Heart right ventricle (tissue), 16 donors: Measurements from ENCODE around the gene GTF2E1. TPM values are rescaled to one million over a fixed set of nuclear protein-coding genes. Genes with fewer than 3 reads are reported as not detected.

Experiments used
- ATAC-seq, 8 donors: fragments of 200-7000 bp; cut with Tn5 transposase; one replicate each; pipeline ENCODE4 v1.9.1; 2020; ENCODE audit warnings: mild to moderate bottlenecking in 8 of 8, moderate library complexity in 8 of 8, moderate number of reproducible peaks in 1 of 8
- DNase-seq, 2 donors: peaks; one replicate each; pipeline ENCODE4 v3.0.0-alpha.2; 2020
- H3K27ac ChIP-seq, 10 donors: fragments of 200-600 bp; sonication (generic) in 2 of 10; one replicate each; pipeline versions ENCODE4 v1.5.0 to v1.8.0; 2020 to 2022; ENCODE audit warnings: mild to moderate bottlenecking in 3 of 10
- H3K27me3 ChIP-seq, 7 donors: fragments of 200-600 bp; one replicate each; pipeline ENCODE4 v1.8.0; 2021 to 2022; ENCODE audit warnings: mild to moderate bottlenecking in 2 of 7
- H3K36me3 ChIP-seq, 9 donors: fragments of 200-600 bp; sonication (generic) in 1 of 9; one replicate each; pipeline versions ENCODE4 v1.5.0 to v1.8.0; 2020 to 2022; ENCODE audit warnings: mild to moderate bottlenecking in 2 of 9
- H3K4me1 ChIP-seq, 9 donors: fragments of 200-600 bp; sonication (generic) in 1 of 9; one replicate each; pipeline versions ENCODE4 v1.5.0 to v1.8.0; 2020 to 2022; ENCODE audit warnings: mild to moderate bottlenecking in 4 of 9
- H3K4me3 ChIP-seq, 10 donors: fragments of 200-600 bp; sonication (generic) in 2 of 10; one replicate each; pipeline versions ENCODE4 v1.5.0 to v1.8.0; 2020 to 2022; ENCODE audit warnings: mild to moderate bottlenecking in 7 of 10, moderate library complexity in 2 of 10
- H3K9me3 ChIP-seq, 11 donors: fragments of 200-600 bp in 10 of 11; sonication (generic) in 2 of 11; one replicate each; pipeline versions ENCODE4 v1.5.0 to v1.8.0; 2013 to 2022; ENCODE audit warnings: mild to moderate bottlenecking in 2 of 11, control low read depth in 1 of 11, moderate library complexity in 1 of 11
- WGBS, 2 donors: extraction: QIAGEN DNeasy Blood & Tissue Kit; methylation state at CpG; one replicate each; pipeline ENCODE4 v1.1.7; 2013; ENCODE audit warnings: inconsistent platforms in 1 of 2; 5-methylcytosine and 5-hydroxymethylcytosine counted together
- intact Hi-C, 10 donors: fragments of 100-400 bp; cut with DNase I; formaldehyde crosslinking; loops; one replicate each; pipeline versions ENCODE4 v1.11.1 to v1.14.2; 2022
- polyA plus RNA-seq, 2 donors: library from polyadenylated mRNA; stranded (reverse); fragments of 200-250 nt; gene quantifications; one replicate each; pipeline ENCODE4 v1.2.3, GENCODE V29; 2013
- total RNA-seq, 10 donors: library from RNA; stranded (reverse); fragmentation: NEBNext Ultra II Directional in 3 of 10; extraction: Animal tissue kit (Norgen Biotek cat#: 25700) in 3 of 10; gene quantifications; one replicate each; pipeline versions ENCODE4 v1.2.1 to v1.2.4, GENCODE V29; 2021 to 2023
- TF ChIP-seq, protein P1 (sequence below), 9 donors: fragments of 200-600 bp; sonication (generic) in 2 of 9; IDR thresholded peaks; one replicate each; pipeline versions ENCODE4 v1.5.0 to v1.8.0; 2021 to 2022; ENCODE audit warnings: antibody characterized with exemption in 9 of 9, mild to moderate bottlenecking in 5 of 9, moderate library complexity in 1 of 9
- donor health status: Arrhythmogenic right ventricular cardiomyopathy.
- donor health status: ischemic (EF 13 %, LVEDD 7.1; RV severe dilation, severe dysfunction).
- donor health status: healthy with polysubstance abuse.
- donor health status: DM: no; HTN: yes; CAD: no.
- donor health status: DM: no; HTN: no; CAD: no.
- donor health status: ischemic (EF 25% LVEDD 6.9; RV normal size, moderate dysfunction).
- donor health status: ischemic (EF 25% LVEDD 5.7; RV mildly dilated, moderate dysfunction).
- donor health status: healthy.
- donor health status: DM: yes; HTN: yes; CAD: no.
- donor health status: Ischemic cardiomyopathy.
- donor health status: ischemic (EF 35%, LVEDD 5.7; RV mildly dilated, moderate dysfunction).
- donor health status: nonischemic (EF 11% LVEDD 7.7; RV severe dilation, severe dysfunction).
- donor health status: DM: yes; HTN: yes; CAD: no.
- donor health status: PGD.
- donor health status: ischemic (EF 29% LVEDD 5.4; RV normal size, mild dysfunction).
- donor health status: nonischemic (EF 23%, LVEDD 6.1; RV moderate dilation, normal function).

GTF2E1 gene
- total and polyA plus RNA-seq, 12 donors: 3.7 to 16.2 (median 11.3) TPM

DNA sequence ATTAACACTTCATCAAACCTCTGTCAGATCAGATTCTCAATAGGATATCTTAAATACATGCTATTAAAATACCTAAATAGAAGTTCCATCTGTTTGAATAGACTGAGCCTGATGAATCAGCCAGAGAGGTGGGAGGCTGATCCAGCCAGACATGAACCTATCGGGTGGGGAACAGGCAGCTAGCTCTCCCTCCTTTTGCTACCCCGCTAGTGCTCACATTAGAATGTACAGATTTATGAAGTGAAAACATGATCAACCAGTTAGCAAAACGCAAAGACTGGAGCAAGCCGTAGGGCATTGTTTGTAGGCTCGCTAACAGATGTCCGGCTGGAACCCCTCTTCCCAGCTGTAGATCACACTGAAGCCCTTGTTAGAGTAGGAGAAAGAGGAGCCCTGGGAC is 54.4 kb downstream of the GTF2E1 start:
- WGBS, 2 donors: 79 to 83% methylated on average over 6 of the region's 6 CpGs
- intact Hi-C loops: loop anchor here in 8 of 10 donors (1.0 to 10.0 kb wide), 6 partner anchors 236 to 555 kb away; no protein-coding TSS in a partner anchor

DNA sequence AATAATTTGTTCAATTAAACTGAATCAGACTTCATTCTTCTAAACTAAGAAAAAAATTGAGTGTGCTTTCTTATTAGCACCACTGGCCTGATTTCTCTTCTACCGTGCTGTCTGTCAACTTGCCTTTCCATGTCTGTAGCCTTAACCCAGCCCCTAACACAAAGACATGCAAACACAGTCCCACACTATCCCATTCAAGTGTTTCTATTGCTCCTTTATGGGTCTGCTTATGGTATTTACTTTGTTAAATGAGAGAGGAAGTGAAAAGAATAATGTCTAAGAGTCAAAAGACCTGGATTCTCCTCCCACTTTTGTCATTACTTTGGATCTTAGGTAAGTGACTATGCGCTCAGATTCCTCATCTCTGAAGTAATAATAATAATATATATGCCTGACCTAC is 55.3 kb downstream of the GTF2E1 start:
- 84 to 85% methylated on average over 2 of the region's 2 CpGs for WGBS, 2 donors
- H3K36me3 ChIP-seq: no peaks in the 10 kb centered on the region
- no peaks in the 10 kb centered on the region for H3K4me1 ChIP-seq
- ATAC-seq: no peak
- intact Hi-C loops: loop anchor here in 8 of 10 donors (5.0 to 10.0 kb wide), 5 partner anchors 381 to 556 kb away; no protein-coding TSS in a partner anchor
- no peaks in the 10 kb centered on the region for H3K27me3 ChIP-seq
- TF ChIP-seq, protein P1, sequence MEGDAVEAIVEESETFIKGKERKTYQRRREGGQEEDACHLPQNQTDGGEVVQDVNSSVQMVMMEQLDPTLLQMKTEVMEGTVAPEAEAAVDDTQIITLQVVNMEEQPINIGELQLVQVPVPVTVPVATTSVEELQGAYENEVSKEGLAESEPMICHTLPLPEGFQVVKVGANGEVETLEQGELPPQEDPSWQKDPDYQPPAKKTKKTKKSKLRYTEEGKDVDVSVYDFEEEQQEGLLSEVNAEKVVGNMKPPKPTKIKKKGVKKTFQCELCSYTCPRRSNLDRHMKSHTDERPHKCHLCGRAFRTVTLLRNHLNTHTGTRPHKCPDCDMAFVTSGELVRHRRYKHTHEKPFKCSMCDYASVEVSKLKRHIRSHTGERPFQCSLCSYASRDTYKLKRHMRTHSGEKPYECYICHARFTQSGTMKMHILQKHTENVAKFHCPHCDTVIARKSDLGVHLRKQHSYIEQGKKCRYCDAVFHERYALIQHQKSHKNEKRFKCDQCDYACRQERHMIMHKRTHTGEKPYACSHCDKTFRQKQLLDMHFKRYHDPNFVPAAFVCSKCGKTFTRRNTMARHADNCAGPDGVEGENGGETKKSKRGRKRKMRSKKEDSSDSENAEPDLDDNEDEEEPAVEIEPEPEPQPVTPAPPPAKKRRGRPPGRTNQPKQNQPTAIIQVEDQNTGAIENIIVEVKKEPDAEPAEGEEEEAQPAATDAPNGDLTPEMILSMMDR (IDR thresholded peaks at IDR 0.05): no peak
- no peak overlapping the region for H3K27ac ChIP-seq
- no peak overlapping the region for H3K4me3 ChIP-seq
- no peak for DNase-seq
- H3K9me3 ChIP-seq: no peaks in the 10 kb centered on the region

More for the DNA sequence above, 54.4 kb downstream of the GTF2E1 start:
- no peaks in the 10 kb centered on the region for H3K9me3 ChIP-seq
- no peaks in the 10 kb centered on the region for H3K4me1 ChIP-seq
- no peaks in the 10 kb centered on the region for H3K27me3 ChIP-seq
- no peak overlapping the region for H3K4me3 ChIP-seq
- no peaks in the 10 kb centered on the region for H3K36me3 ChIP-seq
- ATAC-seq (no peak), DNase-seq (no peak)
- no peak overlapping the region for H3K27ac ChIP-seq
- TF ChIP-seq, protein P1 (IDR thresholded peaks at IDR 0.05): no peak

DNA sequence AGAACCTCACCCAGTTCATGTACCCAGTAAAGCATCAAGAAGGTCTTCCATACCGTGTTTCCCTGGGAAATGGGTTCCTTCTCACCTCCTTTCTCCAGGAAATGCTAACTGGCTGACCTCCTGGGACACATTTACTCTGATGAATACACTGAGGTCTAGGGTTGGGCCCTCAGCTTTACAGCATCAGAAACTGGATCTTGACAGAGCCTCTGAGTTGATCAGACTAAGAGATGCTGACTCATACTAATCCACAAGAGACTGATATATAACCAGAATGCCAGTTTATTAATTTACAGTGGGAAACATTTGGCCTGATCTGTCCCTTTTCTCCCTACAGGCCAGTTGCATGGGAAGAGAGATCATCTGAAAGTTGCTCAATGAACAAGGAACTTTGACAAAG is 55.8 kb downstream of the GTF2E1 start:
- Histone ChIP-seq H3K27me3 (no peaks in the 10 kb centered on the region), H3K27ac (no peak overlapping the region), H3K4me3 (no peak overlapping the region), H3K4me1 (no peaks in the 10 kb centered on the region), H3K36me3 (no peaks in the 10 kb centered on the region), H3K9me3 (no peaks in the 10 kb centered on the region)
- 52 to 56% methylated on average over 1 of the region's 1 CpG for WGBS, 2 donors
- DNase-seq (no peak), ATAC-seq (no peak)
- intact Hi-C loops: loop anchor here in 8 of 10 donors (5.0 to 10.0 kb wide), 5 partner anchors 381 to 556 kb away; no protein-coding TSS in a partner anchor
- TF ChIP-seq, protein P1 (IDR thresholded peaks at IDR 0.05): no peak

DNA sequence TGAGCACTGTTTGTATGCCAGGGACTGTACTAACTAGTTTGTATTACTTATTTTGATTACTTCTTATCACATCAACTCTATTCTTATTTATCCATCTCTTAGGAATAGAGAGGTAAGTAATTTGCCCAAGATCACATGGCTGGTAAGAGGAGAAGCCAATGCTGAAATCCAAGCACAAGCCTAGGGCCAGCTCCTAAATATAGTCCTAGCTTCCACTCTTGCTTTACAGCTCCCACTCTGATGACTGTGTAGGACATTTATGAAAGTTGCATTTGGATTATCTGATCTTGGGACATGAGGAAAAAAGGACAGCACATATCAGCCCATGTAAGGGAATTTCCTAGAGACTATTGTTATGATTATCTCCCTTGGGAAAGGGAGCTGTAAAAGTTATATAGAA is 58.1 kb downstream of the GTF2E1 start:
- no peak for DNase-seq
- no peak for ATAC-seq
- intact Hi-C loops: no loop called here

More for the DNA sequence above, 58.1 kb downstream of the GTF2E1 start:
- Histone ChIP-seq H3K4me1 (no peaks in the 10 kb centered on the region), H3K36me3 (no peaks in the 10 kb centered on the region), H3K4me3 (no peak overlapping the region), H3K9me3 (no peaks in the 10 kb centered on the region), H3K27ac (no peak overlapping the region), H3K27me3 (peaks cover 0 to 6% (median 0%) of the 10 kb centered on the region in 7 donors)
- TF ChIP-seq, protein P1 (IDR thresholded peaks at IDR 0.05): no peak
